ENCODE results near the gene SHC3. TPM values are rescaled to one million over a fixed set of nuclear protein-coding genes. Genes with fewer than 3 reads are reported as not detected.

Gene SHC3
- total RNA-seq, 1 experiment from 2014 or later = 0.27 TPM

DNA sequence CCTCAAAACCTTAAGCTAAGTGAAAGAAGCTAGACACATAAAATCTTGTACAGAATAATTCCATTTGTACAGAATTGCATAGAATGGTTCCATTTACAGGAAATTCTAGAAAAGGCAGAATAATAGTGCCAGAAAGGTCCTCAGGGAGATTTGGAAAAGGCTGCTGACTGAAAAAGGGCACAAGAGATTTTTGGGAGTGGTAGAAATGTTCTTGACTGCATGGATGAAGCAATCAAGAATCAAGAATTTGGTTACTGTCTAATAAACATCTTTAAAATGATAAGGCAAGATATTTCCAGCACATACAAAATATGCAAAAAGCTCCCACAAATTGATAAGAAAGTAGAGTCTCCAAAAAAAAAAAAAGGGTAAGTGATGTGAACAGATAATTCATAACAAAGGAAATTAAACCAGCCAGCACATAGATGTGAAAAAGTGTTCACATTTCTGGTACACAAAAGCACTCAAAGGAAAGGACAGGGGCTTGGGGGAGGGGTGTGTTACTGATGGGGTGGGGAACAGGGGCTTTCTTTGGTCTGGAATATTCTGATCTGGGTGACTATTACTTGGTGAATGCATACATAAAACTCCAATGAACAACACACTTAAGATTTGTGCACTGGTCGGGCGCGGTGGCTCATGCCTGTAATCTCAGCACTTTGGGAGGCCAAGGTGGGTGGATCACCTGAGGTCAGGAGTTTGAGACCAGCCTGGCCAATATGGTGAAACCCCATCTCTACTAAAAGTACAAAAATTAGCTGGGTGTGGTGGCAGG, 85.2 kb downstream of the SHC3 start (continued):
- no peak for TF ChIP-seq EGR1 (IDR thresholded peaks at IDR 0.05; ENCODE audit: low read depth)
- no peak for TF ChIP-seq ZNF274 (IDR thresholded peaks at IDR 0.05; ENCODE audit: low read depth, low read length)
- no peak for TF ChIP-seq FOSL1 (IDR thresholded peaks at IDR 0.05; ENCODE audit: low read depth)
- TF ChIP-seq SRF (IDR thresholded peaks at IDR 0.05; ENCODE audit: low read depth) = no peak
- TF ChIP-seq CEBPB (IDR thresholded peaks at IDR 0.05; ENCODE audit: low read depth) = no peak
- TF ChIP-seq EZH2phosphoT487 (IDR thresholded peaks at IDR 0.05; ENCODE audit: borderline replicate concordance) = no peak
- no peak for TF ChIP-seq ZFX (IDR thresholded peaks at IDR 0.05)
- TF ChIP-seq RAD21 (IDR thresholded peaks at IDR 0.05; ENCODE audit: low read depth) = no peak
- TF ChIP-seq YY1 (IDR thresholded peaks at IDR 0.05; ENCODE audit: extremely low read depth, insufficient replicate concordance, low read depth, low read length) = no peak
- TF ChIP-seq POLR2AphosphoS5 (IDR thresholded peaks at IDR 0.05; ENCODE audit: low read depth, low read length) = no peak
- TF ChIP-seq POLR2A (IDR thresholded peaks at IDR 0.05; ENCODE audit: borderline replicate concordance, extremely low read depth, insufficient read depth, insufficient read length) = no peak
- no peak for TF ChIP-seq JUND (IDR thresholded peaks at IDR 0.05)
- TF ChIP-seq CBX3 (IDR thresholded peaks at IDR 0.05; ENCODE audit: low read depth) = no peak

DNA sequence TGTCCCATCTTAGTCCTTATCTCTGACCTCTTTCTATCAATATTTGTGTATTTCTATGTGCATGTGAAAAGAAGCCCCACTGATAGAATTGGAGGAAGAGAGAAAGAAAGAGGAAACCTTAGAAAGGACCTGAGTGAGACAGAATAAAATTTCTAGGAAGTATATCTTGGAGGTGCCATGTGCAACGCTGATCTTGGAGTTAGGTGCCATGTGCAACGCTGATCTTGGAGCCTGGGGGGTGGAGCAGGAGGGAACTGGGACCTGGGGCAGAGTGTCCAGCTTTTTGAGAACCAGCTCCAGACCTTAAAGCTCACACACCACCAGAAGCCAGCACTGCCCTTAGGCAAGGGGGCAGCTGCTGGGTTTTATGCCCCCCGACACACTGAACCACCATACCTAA, 89.4 kb downstream of the SHC3 start:
- H2AFZ ChIP-seq (ENCODE audit: low read depth, low read length, poor library complexity, severe bottlenecking) = no peak overlapping the region
- DNase-seq (ENCODE audit: low read depth, low spot score) (no peak), ATAC-seq (no peak)
- no peaks in the 10 kb centered on the region for H4K20me1 ChIP-seq (ENCODE audit: insufficient read depth)
- POLR2A ChIA-PET = no interaction called here
- H3K4me1 ChIP-seq (ENCODE audit: control insufficient read depth in 1 of 2, insufficient read depth in 2 of 2, low read length in 2 of 2) = no peaks in the 10 kb centered on the region
- H3K36me3 ChIP-seq (ENCODE audit: control insufficient read depth in 1 of 2, insufficient read depth in 2 of 2, low read length in 2 of 2) = no peaks in the 10 kb centered on the region
- intact Hi-C loops (cut with micrococcal nuclease) = no loop called here
- H3K27me3 ChIP-seq (ENCODE audit: insufficient read depth, low read length) = peaks cover 9% of the 10 kb centered on the region; the same call in 1 of the 2 replicates
- no peak overlapping the region for H3K9ac ChIP-seq (ENCODE audit: low read length)
- H3K27ac ChIP-seq (ENCODE audit: low read depth, low read length) = no peak overlapping the region
- H3K79me2 ChIP-seq (ENCODE audit: insufficient read depth, low read length) = no peaks in the 10 kb centered on the region
- H3K9me3 ChIP-seq (ENCODE audit: control insufficient read depth in 1 of 2, insufficient read depth in 1 of 2, low read depth in 1 of 2, low read length in 2 of 2) = no peaks in the 10 kb centered on the region
- H3K4me2 ChIP-seq (ENCODE audit: low read length) = no peak overlapping the region
- CTCF ChIA-PET = no interaction called here
- H3K4me3 ChIP-seq (replicated peaks in 1 of 2; ENCODE audit: low read depth in 1 of 2, low read length in 2 of 2) = no peak overlapping the region
- no peaks in the 10 kb centered on the region for H3K9me2 ChIP-seq (ENCODE audit: insufficient read depth)
- RAD21 ChIA-PET (ENCODE audit: low non-redundant PET in 1 of 2, low total read pairs in 2 of 2, uncharacterized antibody in 2 of 2, unreplicated experiment in 2 of 2) = no interaction called here
- TF ChIP-seq YY1 (IDR thresholded peaks at IDR 0.05; ENCODE audit: extremely low read depth, insufficient replicate concordance, low read depth, low read length) (no peak), CBX3 (IDR thresholded peaks at IDR 0.05; ENCODE audit: low read depth) (no peak), JUND (IDR thresholded peaks at IDR 0.05) (no peak), TCF7L2 (IDR thresholded peaks at IDR 0.05; ENCODE audit: borderline replicate concordance, extremely low read depth, insufficient read depth, insufficient read length) (no peak)
- TF ChIP-seq, protein P1, sequence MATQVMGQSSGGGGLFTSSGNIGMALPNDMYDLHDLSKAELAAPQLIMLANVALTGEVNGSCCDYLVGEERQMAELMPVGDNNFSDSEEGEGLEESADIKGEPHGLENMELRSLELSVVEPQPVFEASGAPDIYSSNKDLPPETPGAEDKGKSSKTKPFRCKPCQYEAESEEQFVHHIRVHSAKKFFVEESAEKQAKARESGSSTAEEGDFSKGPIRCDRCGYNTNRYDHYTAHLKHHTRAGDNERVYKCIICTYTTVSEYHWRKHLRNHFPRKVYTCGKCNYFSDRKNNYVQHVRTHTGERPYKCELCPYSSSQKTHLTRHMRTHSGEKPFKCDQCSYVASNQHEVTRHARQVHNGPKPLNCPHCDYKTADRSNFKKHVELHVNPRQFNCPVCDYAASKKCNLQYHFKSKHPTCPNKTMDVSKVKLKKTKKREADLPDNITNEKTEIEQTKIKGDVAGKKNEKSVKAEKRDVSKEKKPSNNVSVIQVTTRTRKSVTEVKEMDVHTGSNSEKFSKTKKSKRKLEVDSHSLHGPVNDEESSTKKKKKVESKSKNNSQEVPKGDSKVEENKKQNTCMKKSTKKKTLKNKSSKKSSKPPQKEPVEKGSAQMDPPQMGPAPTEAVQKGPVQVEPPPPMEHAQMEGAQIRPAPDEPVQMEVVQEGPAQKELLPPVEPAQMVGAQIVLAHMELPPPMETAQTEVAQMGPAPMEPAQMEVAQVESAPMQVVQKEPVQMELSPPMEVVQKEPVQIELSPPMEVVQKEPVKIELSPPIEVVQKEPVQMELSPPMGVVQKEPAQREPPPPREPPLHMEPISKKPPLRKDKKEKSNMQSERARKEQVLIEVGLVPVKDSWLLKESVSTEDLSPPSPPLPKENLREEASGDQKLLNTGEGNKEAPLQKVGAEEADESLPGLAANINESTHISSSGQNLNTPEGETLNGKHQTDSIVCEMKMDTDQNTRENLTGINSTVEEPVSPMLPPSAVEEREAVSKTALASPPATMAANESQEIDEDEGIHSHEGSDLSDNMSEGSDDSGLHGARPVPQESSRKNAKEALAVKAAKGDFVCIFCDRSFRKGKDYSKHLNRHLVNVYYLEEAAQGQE (IDR thresholded peaks at IDR 0.05; ENCODE audit: low read depth) = no peak
- TF ChIP-seq, protein P2, sequence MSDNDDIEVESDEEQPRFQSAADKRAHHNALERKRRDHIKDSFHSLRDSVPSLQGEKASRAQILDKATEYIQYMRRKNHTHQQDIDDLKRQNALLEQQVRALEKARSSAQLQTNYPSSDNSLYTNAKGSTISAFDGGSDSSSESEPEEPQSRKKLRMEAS (IDR thresholded peaks at IDR 0.05) = no peak
- no TSS peak for BruUV-seq (replicated peaks)

Measured in HCT116 (cell line).